GM12878 (cell line): Measurements from ENCODE around the gene RHEB. TPM values are rescaled to one million over a fixed set of nuclear protein-coding genes. Genes with fewer than 3 reads are reported as not detected.

Source experiments
- BMI1 ChIP-seq: fragments of 450-650 bp; IDR thresholded peaks from 2 replicates; pipeline ENCODE4 v1.6.1; 2016; ENCODE audit warnings: mild to moderate bottlenecking, moderate library complexity, borderline replicate concordance
- CBX5 ChIP-seq: sonication (generic); IDR thresholded peaks from 2 replicates; pipeline ENCODE4 v1.6.1; 2016; ENCODE audit warnings: low read depth, moderate library complexity, mild to moderate bottlenecking, inconsistent platforms
- E2F4 ChIP-seq: IDR thresholded peaks from 2 replicates; pipeline ENCODE4 v1.6.1; 2012; ENCODE audit warnings: low read depth, low read length, improper control_type of control experiment
- IRF4 ChIP-seq: IDR thresholded peaks from 2 replicates; pipeline ENCODE4 v1.6.1; 2011; ENCODE audit warnings: low read depth, low read length
- NBN ChIP-seq: fragments of 450-650 bp; IDR thresholded peaks from 2 replicates; pipeline ENCODE4 v1.6.1; 2016
- ZBTB11 ChIP-seq: fragments of 450-650 bp; formaldehyde crosslinking; IDR thresholded peaks from 2 replicates; pipeline ENCODE4 v1.5.0; 2022; ENCODE audit warnings: mild to moderate bottlenecking, missing genetic modification characterization
- polyA plus RNA-seq, 11 experiments: library from polyadenylated mRNA; depleted of rRNA in 4 of 11; unstranded in 6 of 11; stranded (reverse) in 5 of 11; fragments of >200 nt; fragmentation: Nextera tagmentation in 4 of 11; fragmentation: Illumina TruSeq in 1 of 11; extraction: Ambion mirVana in 4 of 11; extraction: Trizol in 1 of 11; gene quantifications; 1 replicate in 1 of 11; 2 replicates in 10 of 11; pipeline versions ENCODE4 v1.2.1 to v1.2.3, GENCODE V29; 2011 to 2016; ENCODE audit warnings: inconsistent platforms in 2 of 11, missing spikeins in 2 of 11, low read depth in 1 of 11
- total RNA-seq, 4 experiments: library from RNA; depleted of rRNA in 3 of 4; stranded (reverse); fragments of >200 nt in 3 of 4; fragmentation: Illumina TruSeq in 1 of 4; extraction: Trizol in 1 of 4; gene quantifications; 2 replicates each; pipeline versions ENCODE4 v1.2.1 to v1.2.3, GENCODE V29; 2013 to 2021
- TF ChIP-seq, protein P1 (sequence below): fragments of 450-650 bp; conservative IDR thresholded peaks from 2 replicates; pipeline ENCODE4 v1.6.1; 2017; ENCODE audit warnings: mild to moderate bottlenecking, moderate library complexity

Gene RHEB
- total and polyA plus RNA-seq, 10 of the 15 experiments (the other 5 are each of a cell fraction or from before 2014, with no cell fraction given): 6.2 to 67.8 (median 38.0) TPM

- no peak for TF ChIP-seq ZBTB11
- no peak for TF ChIP-seq E2F4
- no peak for TF ChIP-seq NBN
- TF ChIP-seq, protein P1, sequence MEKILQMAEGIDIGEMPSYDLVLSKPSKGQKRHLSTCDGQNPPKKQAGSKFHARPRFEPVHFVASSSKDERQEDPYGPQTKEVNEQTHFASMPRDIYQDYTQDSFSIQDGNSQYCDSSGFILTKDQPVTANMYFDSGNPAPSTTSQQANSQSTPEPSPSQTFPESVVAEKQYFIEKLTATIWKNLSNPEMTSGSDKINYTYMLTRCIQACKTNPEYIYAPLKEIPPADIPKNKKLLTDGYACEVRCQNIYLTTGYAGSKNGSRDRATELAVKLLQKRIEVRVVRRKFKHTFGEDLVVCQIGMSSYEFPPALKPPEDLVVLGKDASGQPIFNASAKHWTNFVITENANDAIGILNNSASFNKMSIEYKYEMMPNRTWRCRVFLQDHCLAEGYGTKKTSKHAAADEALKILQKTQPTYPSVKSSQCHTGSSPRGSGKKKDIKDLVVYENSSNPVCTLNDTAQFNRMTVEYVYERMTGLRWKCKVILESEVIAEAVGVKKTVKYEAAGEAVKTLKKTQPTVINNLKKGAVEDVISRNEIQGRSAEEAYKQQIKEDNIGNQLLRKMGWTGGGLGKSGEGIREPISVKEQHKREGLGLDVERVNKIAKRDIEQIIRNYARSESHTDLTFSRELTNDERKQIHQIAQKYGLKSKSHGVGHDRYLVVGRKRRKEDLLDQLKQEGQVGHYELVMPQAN: no peak
- TF ChIP-seq CBX5: no peak
- TF ChIP-seq BMI1: no peak
- no peak for TF ChIP-seq IRF4
Observed at GRCh38 chr7:151558575-151558974, 38.9 kb upstream of the RHEB start (continued).
